Measurements from ENCODE around the gene AKAP8.
"Not testable (repeated sequence)": the region's sequence is repeated elsewhere in the genome, so short reads cannot be mapped to it uniquely, and the experiment has no call there.

AKAP8 gene

GRCh38 chr19:15372470-15372869 is 7.1 kb downstream of the AKAP8 start:
- DNase-seq = no peak

DNA sequence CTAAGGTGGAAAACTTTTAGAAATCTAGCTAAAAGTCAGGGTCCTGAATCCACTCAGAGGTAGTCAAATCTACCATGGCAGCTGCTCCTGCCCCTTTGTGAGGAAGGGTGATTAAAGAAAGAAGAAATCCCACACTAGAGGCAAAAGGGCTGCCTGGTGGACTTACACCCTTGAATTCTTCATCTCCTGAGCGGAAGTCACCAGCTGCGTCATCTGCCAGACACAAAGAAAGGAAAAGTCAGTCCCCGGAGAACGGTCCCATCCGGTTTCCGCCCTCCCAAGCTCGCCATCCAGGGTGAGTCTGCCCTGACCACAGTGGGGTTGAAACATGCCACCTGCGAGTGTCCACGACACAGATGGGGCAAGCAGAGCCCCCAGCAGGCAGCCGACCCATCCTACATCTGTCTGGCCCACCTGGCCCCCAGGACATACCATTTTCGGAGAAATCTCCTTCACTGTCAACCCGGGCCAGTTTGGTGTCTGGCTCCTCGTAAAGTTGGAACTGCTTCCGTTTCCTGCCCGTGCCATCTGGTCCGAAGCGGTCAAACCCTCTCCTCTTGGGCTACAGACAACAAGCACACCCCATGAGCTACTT is 7.7 kb downstream of the AKAP8 start:
- DNase-seq = no peak

DNA sequence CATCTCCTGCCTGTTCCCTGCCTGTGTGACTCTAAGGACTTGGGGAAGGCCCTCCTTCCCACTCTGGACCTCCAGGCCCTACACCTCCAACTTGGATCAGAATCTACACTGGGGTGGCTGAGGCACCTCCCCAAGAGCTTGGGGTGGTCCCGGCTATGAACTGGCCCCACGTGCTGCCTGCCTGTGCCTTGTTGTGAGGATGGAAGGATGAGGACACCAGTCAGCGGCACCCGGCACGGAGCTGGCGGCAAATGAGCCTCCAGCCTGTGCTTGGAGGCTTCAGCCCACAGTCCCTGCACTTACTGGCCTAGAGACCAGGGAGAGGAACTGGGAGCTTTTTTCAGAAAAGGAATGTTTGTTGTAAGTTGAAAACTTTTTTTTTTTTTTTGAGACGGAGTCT is 8.5 kb downstream of the AKAP8 start:
- DNase-seq = no peak

DNA sequence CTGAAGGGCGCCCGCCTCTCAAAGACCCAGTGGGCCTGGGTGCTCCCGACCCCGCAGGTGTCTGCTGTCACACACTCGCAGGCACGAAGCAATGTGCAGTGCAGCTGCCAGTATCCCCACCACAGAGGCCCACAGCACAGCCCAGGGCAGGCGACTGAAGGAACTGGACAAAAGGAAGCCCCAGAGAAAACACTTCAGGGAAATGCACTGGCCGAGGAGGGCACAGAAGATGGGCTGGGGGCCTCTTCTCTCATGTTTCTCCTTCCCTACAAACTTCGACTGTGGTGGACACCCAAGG is 10.0 kb downstream of the AKAP8 start:
- DNase-seq = no peak

DNA sequence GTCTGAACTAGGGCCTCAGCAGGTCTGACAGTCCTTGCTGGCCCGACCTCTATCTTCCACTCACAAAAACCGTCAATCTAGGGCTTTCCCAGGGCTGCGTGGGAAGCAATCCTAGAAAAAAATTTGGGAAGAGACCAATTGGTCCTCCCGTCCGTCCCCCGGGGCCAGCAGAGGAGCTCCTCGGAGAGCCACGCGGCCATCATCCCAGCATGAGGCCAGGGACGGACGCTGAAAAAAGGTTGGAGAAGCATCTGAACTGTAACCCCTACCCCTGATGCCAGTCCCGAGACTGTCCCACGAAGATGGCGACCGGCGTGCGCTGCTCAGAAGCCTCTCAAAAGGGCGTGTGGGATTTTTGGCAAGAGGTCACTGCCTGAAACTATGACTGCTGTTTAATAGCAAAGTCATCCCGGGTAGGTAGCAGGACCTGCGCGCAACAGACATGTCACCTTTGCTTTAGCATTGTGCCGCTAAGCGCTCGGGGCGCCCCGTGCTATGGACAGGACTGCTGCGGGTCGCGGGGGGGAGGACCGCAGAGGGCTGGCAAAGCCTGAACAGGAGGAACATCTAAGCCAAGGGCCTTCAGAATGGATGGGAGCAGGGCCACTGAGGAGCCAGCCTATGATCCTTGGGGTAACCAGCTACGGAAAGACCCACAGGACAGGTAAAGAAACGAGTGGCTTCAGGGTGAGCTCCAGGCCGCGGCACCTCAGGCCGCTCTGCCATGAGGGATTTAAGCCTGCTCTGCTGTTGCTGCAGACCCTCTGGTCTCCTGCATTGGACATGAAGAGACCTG is 10.6 kb downstream of the AKAP8 start:
- no peak for DNase-seq

DNA sequence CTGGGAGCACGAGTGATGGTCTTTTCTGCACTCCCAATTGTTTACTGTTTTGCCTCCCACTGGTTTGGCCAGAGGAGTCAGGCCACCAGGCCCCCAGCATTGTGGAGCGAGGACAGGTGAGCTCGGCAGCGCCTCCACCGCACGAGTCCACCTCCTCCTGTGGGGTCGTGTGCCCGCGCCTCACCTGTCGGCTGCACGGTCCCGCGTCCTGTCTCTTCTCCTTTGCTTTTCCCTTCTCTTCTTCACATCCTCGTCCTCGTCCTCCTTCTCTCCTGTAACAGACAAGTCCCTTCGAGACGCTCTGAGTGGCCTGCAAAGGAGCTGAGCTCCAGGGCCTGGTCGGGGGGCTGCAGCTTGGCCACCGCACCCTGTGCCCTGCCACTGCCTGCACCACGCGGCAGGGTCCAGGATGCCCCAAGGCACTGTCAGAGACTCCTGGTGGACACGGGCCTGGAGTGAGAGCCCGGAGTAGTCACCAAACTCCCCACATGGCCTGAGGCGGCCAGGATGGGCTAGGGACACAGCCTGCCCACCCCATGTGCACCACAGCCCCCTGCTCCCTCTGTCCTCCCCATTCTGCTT is 11.4 kb downstream of the AKAP8 start:
- no peak for DNase-seq

GRCh38 chr19:15367439-15367838 is 12.1 kb downstream of the AKAP8 start:
- DNase-seq = no peak

GRCh38 chr19:15365264-15365663 is 14.3 kb downstream of the AKAP8 start:
- no peak for DNase-seq

DNA sequence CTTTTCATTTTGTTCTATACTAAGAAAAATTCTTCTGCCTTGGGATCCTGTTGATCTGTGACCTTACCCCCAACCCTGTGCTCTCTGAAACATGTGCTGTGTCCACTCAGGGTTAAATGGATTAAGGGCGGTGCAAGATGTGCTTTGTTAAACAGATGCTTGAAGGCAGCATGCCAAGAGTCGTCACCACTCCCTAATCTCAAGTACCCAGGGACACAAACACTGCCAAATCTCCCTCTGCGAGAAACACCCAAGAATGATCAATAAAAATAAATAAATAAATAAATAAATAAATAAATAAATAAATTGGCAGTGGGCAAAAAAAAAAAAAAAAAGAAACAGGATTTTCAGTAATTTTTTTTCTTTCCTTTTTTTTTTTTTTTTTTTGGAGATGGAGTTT is 15.8 kb downstream of the AKAP8 start:
- not testable (repeated sequence) for DNase-seq

DNA sequence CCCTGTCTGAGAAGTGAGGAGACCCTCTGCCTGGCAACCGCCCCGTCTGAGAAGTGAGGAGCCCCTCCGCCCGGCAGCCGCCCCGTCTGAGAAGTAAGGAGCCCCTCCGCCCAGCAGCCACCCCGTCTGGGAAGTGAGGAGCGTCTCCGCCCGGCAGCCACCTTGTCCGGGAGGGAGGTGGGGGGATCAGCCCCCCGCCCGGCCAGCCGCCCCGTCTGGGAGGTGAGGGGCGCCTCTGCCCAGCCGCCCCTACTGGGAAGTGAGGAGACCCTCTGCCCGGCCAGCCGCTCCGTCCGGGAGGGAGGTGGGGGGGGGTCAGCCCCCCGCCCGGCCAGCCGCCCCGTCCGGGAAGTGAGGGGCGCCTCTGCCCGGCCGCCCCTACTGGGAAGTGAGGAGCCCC is 16.5 kb downstream of the AKAP8 start:
- not testable (repeated sequence) for DNase-seq

DNA sequence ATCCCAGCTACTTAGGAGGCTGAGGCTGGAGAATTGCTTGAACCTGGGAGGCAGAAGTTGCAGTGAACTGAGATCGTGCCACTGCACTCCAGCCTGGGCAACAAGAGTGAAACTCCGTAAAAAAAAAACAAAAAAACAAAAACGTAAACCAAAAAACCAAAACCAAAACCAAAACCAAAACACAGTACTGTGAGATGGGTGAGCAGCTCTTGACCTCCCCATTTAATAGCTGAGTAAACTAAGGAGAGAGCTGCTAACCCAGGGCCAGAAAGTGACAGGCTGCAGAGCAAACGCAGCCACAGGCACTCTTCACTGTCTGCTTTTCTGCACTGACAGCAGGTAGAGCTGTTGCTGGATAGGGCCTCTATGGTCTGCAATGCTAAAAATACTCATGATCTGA is 19.6 kb downstream of the AKAP8 start:
- DNase-seq = not testable (repeated sequence)

GRCh38 chr19:15358918-15359317 is 20.7 kb downstream of the AKAP8 start:
- DNase-seq = no peak

GRCh38 chr19:15357906-15358305 is 21.7 kb downstream of the AKAP8 start:
- DNase-seq = no peak

DNA sequence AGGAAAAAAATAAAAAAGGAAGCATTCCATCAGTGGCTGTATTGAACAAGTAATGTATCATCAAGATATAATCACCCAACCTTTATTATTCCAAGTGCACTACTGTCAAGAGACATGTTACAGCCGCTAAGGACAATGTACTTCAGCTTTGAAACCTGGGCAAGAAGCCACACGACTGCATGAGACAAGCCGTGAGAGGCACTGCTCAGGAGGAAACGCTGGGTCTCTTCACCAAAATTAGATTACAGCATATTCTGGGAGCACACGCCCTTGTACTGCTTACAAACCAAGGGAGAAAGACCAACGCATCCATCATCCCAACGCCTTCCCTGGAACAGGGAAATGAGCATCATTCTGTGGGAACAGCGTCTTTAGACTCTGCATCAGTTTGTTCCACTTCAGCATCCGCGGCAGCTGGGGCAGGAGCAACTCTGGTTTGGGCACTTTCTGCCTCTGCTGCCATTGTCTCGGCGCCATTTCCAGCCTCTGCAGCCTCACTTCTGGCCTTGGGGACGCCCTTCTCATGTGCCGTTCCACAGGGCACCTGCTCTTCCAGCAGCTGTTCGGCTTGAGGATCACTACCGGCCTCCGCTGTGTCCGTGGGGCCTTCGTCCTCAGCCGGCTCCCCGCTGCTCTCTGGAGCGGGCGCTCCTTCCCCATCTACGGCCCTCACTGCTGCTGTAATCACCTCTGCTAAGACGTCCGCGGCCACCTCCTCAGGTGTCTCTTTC is 24.9 kb downstream of the AKAP8 start:
- no peak for DNase-seq

GRCh38 chr19:15353908-15354307 is 25.7 kb downstream of the AKAP8 start:
- DNase-seq = no peak

DNA sequence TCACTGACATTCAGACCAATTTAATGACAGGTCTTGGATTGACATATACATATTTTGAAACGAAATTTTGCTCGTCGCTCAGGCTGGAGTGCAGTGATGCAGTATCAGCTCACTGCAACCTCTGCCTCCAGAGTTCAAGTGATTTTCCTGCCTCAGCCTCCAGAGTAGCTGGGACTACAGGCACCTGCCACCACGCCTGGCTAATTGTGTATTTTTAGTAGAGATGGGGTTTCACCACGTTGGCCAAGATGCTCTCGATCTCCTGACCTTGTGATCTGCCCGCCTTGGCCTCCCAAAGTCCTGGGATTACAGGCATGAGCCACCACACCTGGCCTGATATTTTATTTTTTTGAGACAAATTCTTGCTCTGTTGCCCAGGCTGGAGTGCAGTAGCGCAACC is 27.1 kb downstream of the AKAP8 start:
- DNase-seq = not testable (repeated sequence)

- DNase-seq = not testable (repeated sequence)
These were observed 38.3 kb downstream of the AKAP8 start for GRCh38 chr19:15341328-15341727.

- no peak for DNase-seq
These were observed 39.5 kb downstream of the AKAP8 start for GRCh38 chr19:15340086-15340485.

GRCh38 chr19:15337202-15337601 is 42.4 kb downstream of the AKAP8 start:
- DNase-seq = no peak

GRCh38 chr19:15335992-15336391 is 43.6 kb downstream of the AKAP8 start:
- DNase-seq = not testable (repeated sequence)

DNA sequence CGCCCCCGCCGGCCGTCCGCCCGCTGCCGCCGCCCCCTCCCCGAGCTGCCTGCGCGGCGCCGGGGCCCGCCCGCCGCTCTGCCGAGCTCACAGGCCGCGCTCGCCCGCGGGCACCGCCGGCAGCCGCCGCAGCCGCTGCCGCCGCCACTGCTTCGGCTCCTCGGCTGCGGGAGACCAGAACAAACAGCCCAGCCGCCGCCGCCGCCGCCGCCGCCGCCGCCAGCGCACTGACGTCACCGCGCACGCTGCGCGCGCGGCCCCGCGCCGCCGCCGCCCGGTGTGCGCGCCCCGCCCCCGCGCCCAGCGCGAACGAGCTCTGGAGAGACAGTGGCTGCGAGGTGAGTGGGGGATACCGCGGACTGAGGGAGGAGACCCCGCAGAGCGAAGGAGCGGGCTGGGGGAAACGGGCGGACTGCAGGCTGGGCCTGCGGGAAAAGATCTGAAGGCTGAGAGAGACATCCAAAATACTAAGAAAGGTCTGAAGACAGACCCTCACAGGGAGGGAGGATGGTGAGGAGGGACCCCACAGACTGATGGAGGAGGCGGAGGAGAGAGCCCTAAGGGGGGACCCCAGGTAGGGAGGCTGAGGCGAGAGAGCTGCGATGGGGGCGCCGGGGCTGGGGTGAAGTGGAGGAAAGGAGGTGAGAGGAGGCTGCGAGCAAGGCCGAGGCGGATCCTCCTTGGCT is 47.1 kb downstream of the AKAP8 start, which contains the start of gene BRD4:
TSS of gene BRD4 (minus strand) at position 229 of the 686 bp plus-strand sequence. CDS start 59,440 bp downstream, outside the sequence.
- DNase-seq = peak; percentile 28

- DNase-seq = peak; percentile 28
These were observed 47.9 kb downstream of the AKAP8 start for GRCh38 chr19:15331419-15332310.
